H1 (cell line): ENCODE results near the gene ACYP1. TPM values are rescaled to one million over a fixed set of nuclear protein-coding genes. Genes with fewer than 3 reads are reported as not detected.

Source experiments
- CTCF ChIA-PET: fragments of 300-600 bp; sonication (Branson Sonifier 250); formaldehyde crosslinking; loops from one replicate; lab custom pipeline; 2021; ENCODE audit not compliant: partially characterized antibody; lab: Charles Lee
- POLR2A ChIA-PET: fragments of 300-600 bp; sonication (Branson Sonifier 250); formaldehyde crosslinking; loops from one replicate; lab custom pipeline; 2021; ENCODE audit warnings: inconsistent platforms; ENCODE audit not compliant: partially characterized antibody; lab: Charles Lee
- DNase-seq, 2 experiments: peaks; one replicate each; pipeline versions ENCODE4 v3.0.0 to v3.0.0-alpha.2; 2010 to 2022; ENCODE audit warnings: low spot score in 2 of 2, low read depth in 1 of 2, mixed read lengths in 1 of 2
- FAIRE-seq: peaks from 2 replicates; lab custom pipeline; 2011; peaks lifted over from hg19 to GRCh38; lab: Jason Lieb, UNC
- H2AFZ ChIP-seq: 2 replicates; pipeline ENCODE4 v1.8.1; 2012; ENCODE audit warnings: low read length, inconsistent platforms
- H2AK5ac ChIP-seq: 2 replicates; pipeline ENCODE4 v1.6.1; 2013; ENCODE audit warnings: low read depth, low read length
- H2BK120ac ChIP-seq: replicated peaks from 2 replicates; pipeline ENCODE3; 2013; ENCODE audit warnings: low read depth, low read length, inconsistent platforms
- H2BK12ac ChIP-seq: 2 replicates; pipeline ENCODE4 v1.6.1; 2013; ENCODE audit warnings: low read depth, low read length
- H2BK15ac ChIP-seq: 2 replicates; pipeline ENCODE4 v1.6.1; 2013; ENCODE audit warnings: low read length
- H2BK20ac ChIP-seq: 2 replicates; pipeline ENCODE4 v1.6.1; 2013; ENCODE audit warnings: low read length
- H2BK5ac ChIP-seq: 2 replicates; pipeline ENCODE4 v1.6.1; 2013; ENCODE audit warnings: low read depth, low read length
- H3K14ac ChIP-seq: 2 replicates; pipeline ENCODE4 v1.6.1; 2013; ENCODE audit warnings: inconsistent platforms; ENCODE audit not compliant: insufficient read length
- H3K18ac ChIP-seq: 2 replicates; pipeline ENCODE4 v1.6.1; 2013; ENCODE audit warnings: low read length; ENCODE audit errors: extremely low read depth
- H3K23ac ChIP-seq: 2 replicates; pipeline ENCODE4 v1.6.1; 2013; ENCODE audit warnings: inconsistent platforms; ENCODE audit not compliant: insufficient read length
- H3K23me2 ChIP-seq: 2 replicates; pipeline ENCODE4 v1.6.1; 2013; ENCODE audit warnings: low read depth, low read length
- H3K27ac ChIP-seq: 2 replicates; pipeline ENCODE4 v1.6.1; 2011; ENCODE audit warnings: low read depth, low read length, inconsistent platforms
- H3K27me3 ChIP-seq, 4 experiments: replicated peaks in 1 of 4; 1 replicate in 1 of 4; 2 replicates in 3 of 4; pipeline versions ENCODE4 v1.6.1 to v1.8.1; 2011 to 2013; ENCODE audit warnings: low read length in 3 of 4, mild to moderate bottlenecking in 3 of 4, inconsistent platforms in 2 of 4, mixed read lengths in 2 of 4, moderate library complexity in 1 of 4; ENCODE audit not compliant: control insufficient read depth in 3 of 4, insufficient read depth in 3 of 4; ENCODE audit errors: extremely low read depth in 1 of 4
- H3K36me3 ChIP-seq, 4 experiments: 2 replicates each; pipeline versions ENCODE4 v1.6.1 to v1.8.1; 2011 to 2013; ENCODE audit warnings: mild to moderate bottlenecking in 4 of 4, low read length in 3 of 4, moderate library complexity in 2 of 4, control low read depth in 1 of 4, inconsistent platforms in 1 of 4; ENCODE audit not compliant: insufficient read depth in 4 of 4, control insufficient read depth in 2 of 4
- H3K4ac ChIP-seq: replicated peaks from 2 replicates; pipeline ENCODE3; 2013; ENCODE audit warnings: low read length, low read depth, mixed read lengths, inconsistent platforms; ENCODE audit not compliant: insufficient read length
- H3K4me1 ChIP-seq, 4 experiments: replicated peaks in 1 of 4; 1 replicate in 1 of 4; 2 replicates in 3 of 4; pipeline versions ENCODE4 v1.6.1 to v1.8.1; 2011 to 2013; ENCODE audit warnings: low read length in 3 of 4, inconsistent platforms in 2 of 4, mixed read lengths in 1 of 4; ENCODE audit not compliant: insufficient read depth in 4 of 4, control insufficient read depth in 3 of 4
- H3K4me2 ChIP-seq, 2 experiments: 2 replicates each; pipeline versions ENCODE4 v1.6.1 to v1.8.1; 2011 to 2013; ENCODE audit warnings: low read depth in 2 of 2, low read length in 2 of 2, control low read depth in 1 of 2, inconsistent platforms in 1 of 2, mild to moderate bottlenecking in 1 of 2; ENCODE audit not compliant: insufficient read depth in 1 of 2
- H3K4me3 ChIP-seq, 4 experiments: fragments of 200-600, 300-600 bp in 1 of 4; sonication (generic), shearing (Covaris generic), sonication (Bioruptor Twin) in 1 of 4; 2 replicates each; pipeline versions ENCODE4 v1.5.1 to v1.8.1; 2011 to 2016; ENCODE audit warnings: low read length in 4 of 4, low read depth in 3 of 4, control low read depth in 2 of 4, inconsistent platforms in 2 of 4, mild to moderate bottlenecking in 2 of 4, mixed read lengths in 1 of 4, moderate library complexity in 1 of 4; ENCODE audit not compliant: insufficient read depth in 2 of 4; ENCODE audit errors: extremely low read depth in 1 of 4
- H3K56ac ChIP-seq: replicated peaks from 2 replicates; pipeline ENCODE3; 2013; ENCODE audit warnings: low read depth, mild to moderate bottlenecking, mixed read lengths, low read length, inconsistent platforms; ENCODE audit not compliant: insufficient read length
- H3K79me1 ChIP-seq: 2 replicates; pipeline ENCODE4 v1.6.1; 2013; ENCODE audit warnings: low read depth, low read length, control low read depth
- H3K79me2 ChIP-seq, 2 experiments: 2 replicates each; pipeline versions ENCODE4 v1.6.1 to v1.8.1; 2012 to 2013; ENCODE audit warnings: low read length in 2 of 2, mild to moderate bottlenecking in 2 of 2, inconsistent platforms in 1 of 2; ENCODE audit not compliant: insufficient read depth in 2 of 2, control insufficient read depth in 1 of 2
- H3K9ac ChIP-seq, 4 experiments: replicated peaks in 1 of 4; 1 replicate in 1 of 4; 2 replicates in 3 of 4; pipeline versions ENCODE4 v1.6.1 to v1.8.1; 2011 to 2013; ENCODE audit warnings: low read depth in 3 of 4, low read length in 3 of 4, control low read depth in 2 of 4, mild to moderate bottlenecking in 2 of 4, moderate library complexity in 2 of 4, inconsistent platforms in 1 of 4; ENCODE audit errors: extremely low read depth in 1 of 4
- H3K9me3 ChIP-seq, 2 experiments: 2 replicates each; pipeline versions ENCODE4 v1.6.1 to v1.8.1; 2012 to 2013; ENCODE audit warnings: mild to moderate bottlenecking in 2 of 2, moderate library complexity in 2 of 2, control low read depth in 1 of 2, inconsistent platforms in 1 of 2, low read depth in 1 of 2, low read length in 1 of 2, mixed read lengths in 1 of 2; ENCODE audit not compliant: insufficient read depth in 2 of 2
- H4K20me1 ChIP-seq, 2 experiments: replicated peaks in 1 of 2; 2 replicates each; pipeline versions ENCODE3 to v1.8.1; 2011 to 2013; ENCODE audit warnings: inconsistent platforms in 2 of 2, low read length in 2 of 2, mild to moderate bottlenecking in 1 of 2; ENCODE audit not compliant: insufficient read depth in 2 of 2, control insufficient read depth in 1 of 2
- H4K5ac ChIP-seq: 2 replicates; pipeline ENCODE4 v1.6.1; 2013; ENCODE audit warnings: low read length, low read depth, mixed read lengths, inconsistent platforms; ENCODE audit not compliant: insufficient read length
- H4K8ac ChIP-seq: 2 replicates; pipeline ENCODE4 v1.8.0; 2013; ENCODE audit warnings: mild to moderate bottlenecking, moderate library complexity, low read length, inconsistent platforms; ENCODE audit not compliant: insufficient read depth; ENCODE audit errors: extremely low read depth
- H4K91ac ChIP-seq: replicated peaks from 2 replicates; pipeline ENCODE3; 2013; ENCODE audit warnings: low read length, mixed read lengths, inconsistent platforms; ENCODE audit not compliant: insufficient read length
- KDM4A ChIP-seq: IDR thresholded peaks from one replicate; pipeline ENCODE4 v1.7.1; 2012; ENCODE audit warnings: low read depth, mild to moderate bottlenecking, moderate library complexity, low read length, inconsistent platforms; ENCODE audit not compliant: severe bottlenecking
- SP1 ChIP-seq: IDR thresholded peaks from 2 replicates; pipeline ENCODE4 v1.6.1; 2011; ENCODE audit warnings: low read depth, low read length
- WGBS, 2 experiments: shearing (Covaris generic) in 1 of 2; methylation state at CpG; one replicate each; pipeline versions ENCODE4 v1.1.6 to v1.1.7; 2013 to 2015; ENCODE audit warnings: low lambda C conversion rate in 2 of 2, mixed read lengths in 2 of 2, inconsistent platforms in 1 of 2, low coverage in 1 of 2, missing lambda C conversion rate in 1 of 2; ENCODE audit not compliant: insufficient replicate concordance in 2 of 2, insufficient coverage in 1 of 2, insufficient read length in 1 of 2; ENCODE audit errors: extremely low coverage in 1 of 2, missing lambda C conversion rate in 1 of 2; 5-methylcytosine and 5-hydroxymethylcytosine counted together
- polyA plus RNA-seq, 7 experiments: library from polyadenylated mRNA; depleted of rRNA in 3 of 7; stranded (reverse) in 5 of 7; unstranded in 2 of 7; fragments of >200 nt in 5 of 7; fragments of 200-250 nt in 2 of 7; gene quantifications; 1 replicate in 5 of 7; 2 replicates in 1 of 7; 4 replicates in 1 of 7; pipeline versions ENCODE4 v1.2.1 to v1.2.3, GENCODE V29; 2011 to 2013; ENCODE audit warnings: missing spikeins in 2 of 7, mixed read lengths in 2 of 7
- total RNA-seq: library from RNA; stranded (reverse); fragmentation: NEBNext Ultra II Directional; extraction: Animal tissue kit (Norgen Biotek cat#: 25700); gene quantifications from 2 replicates; pipeline ENCODE4 v1.2.1, GENCODE V29; 2021
- TF ChIP-seq, protein P1 (sequence below): IDR thresholded peaks from 2 replicates; pipeline ENCODE4 v1.6.1; 2012; ENCODE audit warnings: low read length, inconsistent platforms

Gene ACYP1
- total and polyA plus RNA-seq, 2 of the 8 experiments (the other 6 are each of a cell fraction or from before 2014, with no cell fraction given) = 22.3 to 24.8 TPM

DNA sequence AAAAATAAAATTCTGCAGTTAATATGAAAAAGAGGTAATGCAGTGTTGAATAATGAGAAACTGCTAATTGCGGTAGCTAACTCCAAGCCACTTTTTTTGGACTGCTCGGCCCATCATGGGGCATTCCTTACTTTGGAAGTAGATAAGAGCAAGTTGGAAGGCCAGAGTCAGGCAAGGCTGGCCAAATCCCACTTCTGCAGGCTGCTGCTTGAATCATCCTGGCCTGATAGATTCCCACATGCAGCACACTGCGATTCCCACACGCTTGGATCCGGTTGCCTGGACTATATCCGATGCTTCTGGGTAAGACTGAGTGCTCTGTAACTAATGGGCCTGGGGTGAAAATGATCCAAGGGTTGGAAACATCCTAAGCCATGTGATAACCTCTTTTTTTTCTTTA, 50.5 kb downstream of the ACYP1 start:
- FAIRE-seq (no peak), DNase-seq (no peak)
- H3K4me2 ChIP-seq = no peak overlapping the region
- no peaks in the 10 kb centered on the region for H3K79me1 ChIP-seq
- H3K27ac ChIP-seq = no peak overlapping the region
- H4K91ac ChIP-seq = no peak overlapping the region
- no peak overlapping the region for H4K8ac ChIP-seq
- H3K36me3 ChIP-seq = peaks cover 2 to 44% (median 20%) of the 10 kb centered on the region in 4 experiments; a peak in 7 of 8 replicates
- H3K9me3 ChIP-seq = no peaks in the 10 kb centered on the region
- ChIA-PET CTCF (interaction anchor here (0.6 to 1.7 kb wide), 7 partner anchors 16 to 1371 kb away, joined by 3 to 5 read pairs (median 4); no protein-coding TSS in a partner anchor), POLR2A (interaction anchor here (0.8 to 3.0 kb wide), 6 partner anchors 10 to 127 kb away, joined by 3 to 9 read pairs (median 4); partner anchors contain the start of gene EIF2B2)
- no peak overlapping the region for H3K9ac ChIP-seq
- no peak overlapping the region for H2BK20ac ChIP-seq
- no peak overlapping the region for H4K5ac ChIP-seq
- no peaks in the 10 kb centered on the region for H3K4me1 ChIP-seq
- no peak overlapping the region for H3K56ac ChIP-seq
- H4K20me1 ChIP-seq = no peaks in the 10 kb centered on the region
- H3K79me2 ChIP-seq = no peaks in the 10 kb centered on the region
- H3K23ac ChIP-seq = no peak overlapping the region
- H2BK120ac ChIP-seq = no peak overlapping the region
- H2BK12ac ChIP-seq = no peak overlapping the region
- H2BK15ac ChIP-seq = no peak overlapping the region
- no peak overlapping the region for H3K4me3 ChIP-seq
- no peaks in the 10 kb centered on the region for H3K23me2 ChIP-seq
- H3K14ac ChIP-seq = no peak overlapping the region
- H2BK5ac ChIP-seq = no peak overlapping the region
- H2AFZ ChIP-seq = no peak overlapping the region
- WGBS, 2 experiments = 94% methylated on average over 6 of the region's 6 CpGs; no CpG with 5 or more reads in 1 of the 2 experiments
- no peaks in the 10 kb centered on the region for H3K27me3 ChIP-seq
- H3K18ac ChIP-seq = no peak overlapping the region
- TF ChIP-seq KDM4A (no peak), SP1 (no peak)
- TF ChIP-seq, protein P1, sequence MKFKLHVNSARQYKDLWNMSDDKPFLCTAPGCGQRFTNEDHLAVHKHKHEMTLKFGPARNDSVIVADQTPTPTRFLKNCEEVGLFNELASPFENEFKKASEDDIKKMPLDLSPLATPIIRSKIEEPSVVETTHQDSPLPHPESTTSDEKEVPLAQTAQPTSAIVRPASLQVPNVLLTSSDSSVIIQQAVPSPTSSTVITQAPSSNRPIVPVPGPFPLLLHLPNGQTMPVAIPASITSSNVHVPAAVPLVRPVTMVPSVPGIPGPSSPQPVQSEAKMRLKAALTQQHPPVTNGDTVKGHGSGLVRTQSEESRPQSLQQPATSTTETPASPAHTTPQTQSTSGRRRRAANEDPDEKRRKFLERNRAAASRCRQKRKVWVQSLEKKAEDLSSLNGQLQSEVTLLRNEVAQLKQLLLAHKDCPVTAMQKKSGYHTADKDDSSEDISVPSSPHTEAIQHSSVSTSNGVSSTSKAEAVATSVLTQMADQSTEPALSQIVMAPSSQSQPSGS = no peak
- no peak overlapping the region for H2AK5ac ChIP-seq
- no peak overlapping the region for H3K4ac ChIP-seq
